ENCODE measurements around the gene ST8SIA4.

Gene ST8SIA4

DNA sequence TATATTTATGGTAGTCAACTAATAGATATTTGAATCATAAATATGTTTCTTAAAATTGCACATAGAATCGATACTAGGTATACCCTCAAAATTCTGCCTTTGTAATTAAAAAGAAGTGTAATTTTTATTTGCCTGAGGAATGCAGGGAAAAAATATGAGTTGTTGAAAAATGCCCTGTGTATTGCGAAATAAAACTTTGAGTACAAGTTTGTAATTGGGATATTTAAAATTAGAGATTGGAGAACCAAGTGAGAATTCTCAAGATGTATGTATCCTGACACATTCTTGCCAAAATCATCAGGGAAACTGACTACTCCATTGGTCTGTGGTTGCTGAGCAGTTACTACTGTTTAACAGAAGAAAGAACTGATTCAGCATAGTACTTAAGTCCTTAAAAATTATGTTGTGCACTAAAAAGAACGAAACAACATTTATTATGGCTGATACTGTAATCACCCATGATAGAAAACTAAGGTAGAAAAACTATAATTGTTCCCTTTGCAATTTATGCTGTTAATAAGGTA lies 36.0 kb downstream of the ST8SIA4 start:
- DNase-seq (ENCODE audit: low spot score), result no peak

DNA sequence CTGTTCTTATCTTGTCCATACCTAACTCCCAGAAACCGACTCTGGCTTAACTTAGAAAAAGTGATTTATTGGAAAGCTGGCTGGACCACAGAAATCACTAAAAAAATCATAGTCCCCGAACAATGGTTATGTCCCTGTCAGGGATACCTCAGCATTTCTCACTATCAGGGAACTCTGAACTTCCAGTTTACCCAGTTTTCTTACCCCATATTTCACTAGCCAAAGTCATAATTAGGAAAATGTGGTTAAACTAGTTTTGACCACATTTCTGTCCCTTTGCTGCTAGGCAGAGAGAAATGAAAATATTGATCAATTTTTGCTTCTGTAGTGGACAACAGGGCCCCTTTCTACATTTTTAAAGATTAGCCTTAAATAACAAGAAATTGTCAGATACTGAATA lies 38.2 kb downstream of the ST8SIA4 start:
- no peak for DNase-seq (ENCODE audit: low spot score)

DNA sequence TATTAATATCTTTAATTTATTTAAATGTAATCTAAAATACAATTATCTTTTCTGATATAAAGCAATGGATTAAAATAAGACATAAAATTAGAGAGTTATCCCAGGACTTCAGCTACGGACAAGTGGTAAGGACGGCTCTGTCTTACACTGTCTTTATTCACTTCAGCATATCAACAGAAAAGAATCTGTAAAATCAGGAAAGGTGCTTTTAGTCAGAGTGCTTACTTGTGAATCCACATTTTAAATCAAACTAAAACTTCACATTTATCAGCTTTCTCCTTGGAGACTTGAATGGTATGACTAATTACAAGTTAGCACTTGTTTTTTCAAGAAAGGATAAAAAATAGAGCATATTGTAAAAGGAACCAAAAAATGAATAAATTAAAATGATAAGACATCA lies 39.3 kb downstream of the ST8SIA4 start:
- no peak for DNase-seq (ENCODE audit: low spot score)

DNA sequence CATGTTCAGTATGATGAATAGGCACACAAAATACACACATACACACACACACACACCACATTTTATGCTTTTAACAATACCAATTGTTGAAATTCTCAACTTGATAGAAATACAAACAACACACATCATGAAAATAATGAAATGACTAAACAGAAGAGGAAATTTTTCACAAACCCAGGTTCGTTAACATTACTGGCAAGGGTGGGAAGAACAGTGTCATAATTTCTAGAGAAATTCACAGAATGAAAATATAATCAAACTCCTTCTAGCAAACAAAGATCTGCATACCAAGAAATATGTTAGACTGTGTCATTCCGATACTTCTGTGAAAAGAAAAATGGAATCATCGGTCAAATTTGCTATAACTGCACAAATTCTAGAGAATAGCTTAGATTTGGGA lies 41.9 kb downstream of the ST8SIA4 start:
- DNase-seq (ENCODE audit: low spot score), result no peak

DNA sequence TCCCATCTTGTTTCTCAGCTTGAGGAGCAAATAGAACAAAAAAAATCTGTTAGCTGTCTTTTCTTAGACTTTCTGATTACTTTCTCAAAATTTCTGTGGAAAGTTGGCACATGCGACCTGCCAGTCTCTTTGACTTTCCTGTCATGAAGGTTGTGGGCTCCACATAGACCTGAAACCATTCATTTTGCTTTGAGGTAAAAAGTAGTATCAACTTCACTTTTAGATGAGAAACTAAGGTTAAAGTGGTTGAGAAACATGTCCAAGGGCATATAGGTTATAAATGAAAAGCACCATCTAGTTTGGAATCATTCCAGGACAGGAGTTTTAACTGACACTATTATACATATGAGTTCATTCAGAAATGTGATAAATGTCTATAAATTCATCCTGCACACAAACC lies 42.7 kb downstream of the ST8SIA4 start:
- no peak for DNase-seq (ENCODE audit: low spot score)

DNA sequence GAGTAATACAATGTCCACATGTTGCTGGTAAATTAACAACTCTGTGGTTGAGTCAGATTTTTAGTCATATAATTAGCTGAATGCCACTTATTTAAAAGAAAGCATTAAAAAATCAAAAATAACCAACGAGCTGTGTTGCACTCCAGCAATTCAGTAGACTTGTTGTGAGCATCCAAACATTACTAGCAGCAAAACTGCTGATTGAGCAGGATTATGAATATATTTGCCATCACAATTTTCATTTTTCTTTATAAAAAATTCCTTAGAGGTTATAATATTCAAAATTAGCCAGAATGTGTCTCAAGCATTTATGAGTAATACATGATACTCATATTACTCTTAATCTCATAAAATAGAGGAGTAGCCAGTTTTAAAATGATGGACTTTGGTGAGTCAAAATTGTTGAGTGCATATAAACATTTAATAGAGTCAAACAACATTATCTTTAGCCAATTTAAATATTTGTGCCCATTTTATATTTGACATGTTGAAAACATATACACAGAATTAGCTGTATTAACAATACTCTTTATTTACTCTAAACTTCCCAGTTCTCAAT lies 44.0 kb downstream of the ST8SIA4 start:
- no peak for DNase-seq (ENCODE audit: low spot score)

DNA sequence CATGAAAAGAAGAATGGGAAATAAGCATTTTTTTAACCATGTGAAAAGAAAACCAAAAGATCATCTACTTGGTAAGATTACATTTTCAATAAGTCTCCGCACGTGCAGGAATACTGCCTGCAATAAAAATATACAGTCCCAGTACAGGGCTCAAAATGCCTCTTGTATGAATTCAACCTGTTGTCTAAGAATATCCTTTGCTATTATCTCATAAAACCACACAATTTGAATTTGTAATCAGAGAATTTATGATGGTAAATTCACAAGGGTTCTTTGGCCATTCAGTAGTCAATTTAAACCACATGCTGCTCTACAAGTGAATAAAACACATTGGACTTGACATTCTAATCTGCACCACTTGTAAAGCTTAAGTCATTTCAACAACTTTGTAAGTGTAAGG lies 46.6 kb downstream of the ST8SIA4 start:
- DNase-seq (ENCODE audit: low spot score), result no peak

DNA sequence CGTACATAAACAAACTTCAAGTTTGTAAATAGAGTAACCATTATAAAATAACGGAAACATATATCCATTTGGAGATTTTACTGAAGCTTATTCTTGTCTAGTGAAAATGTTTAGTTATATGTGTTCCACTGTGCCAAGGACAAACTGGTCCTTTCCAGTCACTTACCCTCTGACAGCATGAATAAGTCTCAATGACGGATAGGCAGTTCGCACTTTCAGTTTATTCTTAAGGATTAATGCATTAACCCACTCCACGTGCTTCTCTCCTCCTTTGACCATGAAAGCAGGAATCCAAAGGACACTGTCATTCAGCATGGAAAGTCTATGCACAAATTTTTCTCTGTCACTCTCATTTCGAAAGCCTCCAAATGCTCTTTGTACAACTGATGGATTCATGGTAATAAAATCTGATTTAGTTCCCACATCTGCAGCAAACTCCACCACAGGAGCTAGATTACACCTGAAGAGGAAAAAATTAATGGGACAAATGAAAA lies 47.1 kb downstream of the ST8SIA4 start:
- DNase-seq (ENCODE audit: low spot score), result no peak

DNA sequence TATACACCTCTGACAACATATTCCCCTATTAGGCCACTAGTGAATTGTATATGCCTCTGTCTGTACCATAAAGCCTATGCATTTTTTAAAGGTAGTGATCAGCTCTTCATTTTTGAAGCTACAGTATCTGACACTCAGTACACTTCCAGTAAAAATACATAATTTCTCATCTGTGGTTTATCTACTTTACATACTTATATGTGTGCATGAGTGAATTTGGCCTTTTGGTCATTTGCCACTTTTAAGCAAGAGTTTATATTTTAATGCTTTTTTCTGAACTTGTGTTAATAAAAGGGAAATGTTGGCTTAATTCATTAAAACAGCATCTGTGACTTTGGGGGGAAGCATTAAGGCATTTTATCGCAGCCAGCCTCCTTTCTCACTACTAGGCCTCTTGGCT lies 47.8 kb downstream of the ST8SIA4 start:
- no peak for DNase-seq (ENCODE audit: low spot score)

DNA sequence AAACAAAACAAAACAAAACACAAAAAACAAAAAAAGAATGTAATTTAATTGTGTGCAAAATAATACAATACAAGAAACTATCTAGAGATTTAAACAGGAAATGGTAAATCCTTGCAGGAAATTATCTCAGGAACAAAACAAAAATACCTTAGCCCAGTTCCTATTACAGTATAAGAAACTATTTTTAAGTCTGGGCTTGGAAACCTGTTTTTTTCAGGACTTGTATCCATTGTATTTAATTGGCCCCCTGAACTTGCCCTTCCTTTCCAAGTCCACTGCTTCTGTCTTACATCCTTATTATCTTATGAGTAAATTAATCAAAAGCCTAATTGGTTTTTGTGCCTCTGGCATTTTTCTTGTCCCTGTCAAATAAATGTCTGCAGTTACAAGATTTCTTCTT lies 48.5 kb downstream of the ST8SIA4 start:
- no peak for DNase-seq (ENCODE audit: low spot score)

DNA sequence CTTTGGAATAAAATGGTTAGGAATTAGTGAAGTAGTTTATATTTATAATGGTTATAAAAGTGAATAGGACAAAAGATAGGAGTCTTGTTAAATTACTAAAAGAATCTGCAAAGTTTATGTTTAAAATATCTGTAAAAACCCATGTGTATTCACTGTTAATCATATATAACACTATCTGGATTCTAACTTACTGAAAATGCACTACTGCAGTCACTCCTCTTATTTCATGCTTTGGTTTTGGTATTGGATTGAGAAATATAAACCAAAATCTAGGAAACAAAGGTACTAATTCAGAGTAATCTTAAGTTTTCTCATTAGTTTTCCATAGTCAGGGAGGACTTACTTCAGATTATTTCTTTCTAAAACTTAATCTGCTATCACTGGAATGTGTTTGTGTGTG lies 49.5 kb downstream of the ST8SIA4 start:
- DNase-seq (ENCODE audit: low spot score), result no peak

DNA sequence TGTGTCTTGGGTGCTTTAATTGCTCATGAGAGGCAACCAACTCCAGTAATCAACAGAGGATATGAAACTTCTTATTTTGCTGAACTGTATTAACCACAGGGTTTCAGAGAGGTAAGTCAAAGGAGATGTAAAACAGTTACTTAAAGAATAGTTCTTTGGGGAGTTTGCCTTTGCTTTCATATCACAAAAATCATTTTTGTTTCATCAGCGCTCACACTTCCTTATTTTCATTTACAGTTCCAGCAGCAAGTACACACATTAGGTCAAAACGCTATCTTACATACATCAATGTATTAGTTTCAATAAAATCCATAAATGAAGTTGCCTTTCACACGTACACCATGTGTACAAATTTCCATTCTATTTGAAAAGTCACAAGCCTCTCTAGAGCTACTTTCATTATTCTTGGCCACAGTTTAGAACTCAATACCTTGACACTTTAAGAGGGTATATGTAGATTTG lies 50.1 kb downstream of the ST8SIA4 start:
- no peak for DNase-seq (ENCODE audit: low spot score)

DNA sequence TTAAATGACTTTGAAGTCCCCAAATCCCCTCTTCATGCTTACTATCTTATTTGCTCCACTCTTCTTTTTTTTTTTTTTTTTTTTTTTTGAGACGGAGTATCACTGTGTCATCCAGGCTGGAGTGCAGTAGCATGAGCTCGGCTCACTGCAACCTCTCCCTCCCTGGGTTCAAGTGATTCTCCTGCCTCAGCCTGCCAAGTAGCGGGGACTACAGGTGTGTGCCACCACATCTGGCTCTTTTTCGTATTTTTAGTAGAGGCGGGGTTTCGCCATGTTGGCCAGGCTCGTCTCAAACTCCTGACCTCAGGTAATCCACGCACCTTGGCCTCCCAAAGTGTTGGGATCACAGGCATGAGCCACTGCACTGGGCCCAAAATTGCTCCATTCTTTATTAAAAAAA lies 51.0 kb downstream of the ST8SIA4 start:
- no peak for DNase-seq (ENCODE audit: low spot score)

DNA sequence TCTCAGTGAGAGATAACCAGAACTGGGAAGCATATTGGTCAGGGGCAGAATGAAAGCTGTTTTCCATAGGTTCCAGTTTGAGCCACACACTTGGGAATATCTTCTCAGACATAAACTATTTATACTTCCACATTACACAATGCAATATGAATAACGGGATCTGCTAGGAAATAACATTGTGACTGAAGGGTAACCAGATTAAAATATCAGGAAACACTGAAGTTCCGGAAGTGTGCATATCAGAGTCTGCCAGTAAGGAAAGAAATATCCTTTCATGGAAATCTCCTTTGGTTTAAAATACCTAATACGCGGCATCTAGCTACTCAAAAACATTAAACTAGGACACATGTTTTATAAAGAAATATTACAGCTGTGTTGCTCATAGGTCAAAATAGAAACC lies 56.3 kb downstream of the ST8SIA4 start:
- DNase-seq (ENCODE audit: low spot score), result no peak

DNA sequence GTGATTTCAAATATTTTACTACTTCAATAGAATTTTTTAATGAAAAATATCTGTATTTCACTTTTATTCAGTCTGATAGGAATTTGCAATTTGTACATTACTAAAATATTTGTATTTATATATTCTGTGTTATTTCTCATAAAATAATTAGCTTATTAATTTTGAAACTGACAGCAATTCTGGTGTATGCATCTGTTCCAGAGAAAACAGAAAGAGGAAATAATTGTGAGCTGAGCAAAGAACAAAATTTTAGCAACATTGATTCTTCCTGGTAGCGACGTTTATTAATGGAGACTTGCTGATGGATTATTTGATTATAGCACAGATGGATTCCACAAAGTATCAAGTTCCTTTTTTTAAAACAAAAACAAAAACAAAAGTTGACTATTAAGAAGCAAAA lies 61.0 kb downstream of the ST8SIA4 start:
- no peak for DNase-seq (ENCODE audit: low spot score)

DNA sequence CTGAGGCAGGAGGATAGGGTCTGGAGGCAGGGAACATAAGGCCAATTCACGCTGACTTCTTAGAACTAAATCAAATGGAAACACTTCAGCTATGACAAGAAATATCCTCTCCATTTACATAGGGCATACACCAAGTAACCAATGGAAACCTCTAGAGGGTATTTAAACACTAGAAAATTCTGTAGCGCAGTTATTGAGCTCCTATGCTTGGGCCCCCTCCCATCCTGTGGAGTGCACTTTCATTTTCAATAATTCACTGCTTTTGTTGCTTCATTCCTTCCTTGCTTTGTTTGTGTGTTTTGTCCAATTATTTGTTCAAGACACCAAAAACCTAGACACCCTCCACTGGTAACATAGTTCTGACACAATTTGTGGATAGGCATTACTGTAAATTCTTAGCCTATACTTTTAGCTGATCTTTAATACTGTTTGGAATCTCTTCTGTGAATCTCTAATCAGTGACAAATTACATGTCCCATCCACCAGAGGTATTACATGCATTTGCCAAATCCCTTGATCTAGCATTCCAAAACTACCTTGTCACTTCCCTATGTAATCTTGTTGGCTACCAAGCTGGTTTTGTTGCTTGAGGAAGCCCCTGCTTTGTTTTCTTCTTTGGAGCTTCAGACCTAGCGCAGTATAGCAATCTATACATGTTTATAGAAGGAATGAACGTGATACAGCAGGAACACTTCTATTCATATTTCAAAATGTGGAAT lies 61.6 kb downstream of the ST8SIA4 start:
- no peak for DNase-seq (ENCODE audit: low spot score)

DNA sequence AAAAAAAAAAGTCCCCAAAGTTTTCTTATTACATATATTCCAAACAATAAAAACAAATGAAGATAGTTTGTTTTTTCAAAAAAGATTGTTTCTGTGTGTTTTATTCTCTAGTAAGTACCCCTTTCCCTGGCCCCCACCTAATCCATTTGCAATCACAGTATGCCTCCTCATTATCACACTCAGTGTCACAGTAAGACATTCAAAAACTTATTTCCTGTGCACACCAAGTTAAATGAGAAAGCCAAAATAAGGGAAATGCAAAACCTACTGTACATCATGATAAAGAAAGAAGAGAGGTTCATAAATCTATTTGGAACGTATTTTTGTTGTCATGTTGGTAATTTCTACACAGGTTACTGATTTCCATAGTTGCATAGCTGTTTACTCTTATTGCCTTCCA lies 62.3 kb downstream of the ST8SIA4 start:
- no peak for DNase-seq (ENCODE audit: low spot score)

DNA sequence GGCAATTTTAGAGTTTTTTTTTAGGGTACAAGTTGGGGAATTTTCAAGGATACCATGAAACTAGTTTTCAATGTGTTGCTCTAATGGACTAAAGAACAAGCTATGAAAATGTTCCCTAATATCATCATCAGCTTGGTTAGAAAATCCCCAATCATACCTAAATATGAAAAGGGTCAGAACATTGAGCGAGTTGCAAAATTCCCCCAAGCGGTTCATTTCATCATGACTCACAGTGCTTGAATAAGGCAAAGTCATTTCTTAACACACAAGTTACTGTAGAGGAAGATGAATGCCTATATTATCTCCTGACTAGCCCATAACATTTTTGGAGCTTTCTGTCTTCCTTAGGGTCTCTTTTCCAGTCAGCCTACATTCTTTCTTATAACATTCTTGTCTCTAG lies 62.7 kb downstream of the ST8SIA4 start:
- no peak for DNase-seq (ENCODE audit: low spot score)

DNA sequence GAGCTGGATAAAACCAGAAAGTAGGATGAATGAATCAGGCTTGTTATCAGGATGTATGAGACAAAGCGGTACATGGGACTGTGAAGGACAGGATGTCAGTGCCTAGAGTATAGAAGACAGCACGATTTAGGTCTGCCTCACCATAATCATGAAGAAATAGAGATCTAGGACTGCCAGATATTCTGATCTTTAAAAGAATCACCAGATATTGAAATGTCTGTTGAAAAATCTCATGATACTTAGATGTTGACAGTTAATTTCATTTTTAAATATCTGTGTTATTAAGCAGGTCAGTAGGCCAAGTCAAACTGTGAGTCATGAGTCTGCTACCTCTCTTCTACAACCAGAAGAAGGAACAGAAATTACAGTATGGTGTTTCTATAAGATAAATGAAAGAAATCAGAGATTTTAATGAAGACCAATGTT lies 65.0 kb downstream of the ST8SIA4 start:
- DNase-seq (ENCODE audit: low spot score), result no peak

DNA sequence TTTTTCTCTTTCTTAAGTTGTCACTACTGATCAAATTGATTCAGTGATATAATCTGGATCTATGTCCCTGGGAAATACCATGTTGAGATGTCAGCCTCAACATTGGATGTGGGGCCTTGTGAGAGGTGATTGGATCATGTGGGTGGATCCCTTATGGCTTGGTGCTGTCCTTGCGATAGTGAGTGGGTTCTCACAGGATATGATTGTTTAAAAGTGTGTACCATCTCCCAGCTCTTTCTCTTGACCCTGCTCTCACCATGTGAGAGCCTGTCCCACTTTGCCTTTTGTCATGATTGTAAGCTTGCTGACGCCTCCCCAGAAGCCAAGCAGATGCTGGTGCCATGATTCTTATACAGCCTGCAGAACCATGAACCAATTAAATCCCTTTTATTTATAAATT lies 68.6 kb downstream of the ST8SIA4 start:
- no peak for DNase-seq (ENCODE audit: low spot score)

DNA sequence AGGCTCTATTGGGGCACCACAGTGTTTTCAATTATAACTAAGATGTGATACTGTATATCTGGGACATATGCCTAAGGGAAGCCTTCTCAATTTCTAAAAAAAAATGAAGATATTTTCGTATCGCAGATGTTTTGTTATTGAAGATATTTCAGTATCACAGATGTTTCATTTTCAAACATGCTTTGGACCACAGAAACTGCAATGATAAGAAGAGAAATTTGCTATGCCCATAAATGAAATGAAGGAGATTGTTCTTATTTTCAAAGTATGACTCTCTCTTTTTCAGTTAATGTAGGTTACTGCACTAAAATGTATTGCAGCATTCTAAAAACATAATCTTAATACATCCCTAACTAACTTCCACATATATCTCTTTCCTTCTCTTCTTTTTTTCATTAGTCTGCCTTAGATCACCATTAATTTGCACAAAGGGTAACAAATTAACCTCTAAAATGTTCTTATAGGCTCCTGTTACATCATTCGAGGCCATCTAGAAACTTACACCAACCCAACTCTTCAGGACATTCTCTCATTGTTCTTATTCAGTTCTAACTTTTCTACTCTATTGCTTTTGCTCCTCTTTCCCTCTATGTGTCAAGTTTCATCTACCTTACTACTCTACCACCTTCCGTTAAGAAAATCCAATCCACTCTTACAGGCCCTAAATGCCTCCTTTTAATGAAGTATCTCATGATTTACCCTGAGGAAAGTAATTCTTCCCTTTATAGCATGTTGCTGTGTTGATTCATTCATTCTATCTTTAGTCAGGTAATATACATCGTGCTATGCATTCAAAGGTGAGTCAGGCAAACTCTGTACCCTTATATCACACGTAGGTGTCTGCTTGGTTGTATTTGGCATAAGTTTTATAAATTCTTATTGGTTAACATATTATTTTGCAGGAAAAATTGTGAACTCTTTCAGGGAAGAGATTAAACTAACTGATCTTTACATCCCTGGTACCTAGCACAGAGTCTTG lies 70.5 kb downstream of the ST8SIA4 start:
- DNase-seq (ENCODE audit: low spot score), result no peak

DNA sequence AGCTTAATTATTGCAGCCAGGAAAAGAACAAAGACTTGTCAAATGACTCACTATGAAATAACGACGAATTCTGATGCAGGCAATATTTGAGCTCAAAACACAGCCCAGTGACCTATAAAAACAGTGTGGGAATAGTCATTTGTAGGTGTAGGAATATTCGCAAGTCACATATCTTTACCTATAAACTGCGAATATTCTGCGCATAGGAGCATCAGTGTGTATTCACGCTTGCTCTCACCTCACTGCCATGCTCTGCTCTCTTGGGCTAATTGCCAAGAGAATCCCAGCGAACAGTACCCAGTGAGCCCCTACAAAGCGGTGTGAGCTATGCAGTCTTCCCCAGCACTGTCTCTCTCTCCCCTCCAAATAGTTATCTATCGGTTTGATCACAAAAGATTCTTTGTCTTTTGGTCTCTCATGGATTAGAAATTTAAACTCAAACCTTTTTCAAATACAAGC lies 74.2 kb downstream of the ST8SIA4 start:
- DNase-seq (ENCODE audit: low spot score), result no peak

Data from globus pallidus (tissue), 1 donor.